HepG2 (cell line): ENCODE results near the gene DSCAM. TPM values are rescaled to one million over a fixed set of nuclear protein-coding genes. Genes with fewer than 3 reads are reported as not detected.

Source experiments
- ATAC-seq: fragments of 200-7000 bp; cut with Tn5 transposase; 3 replicates; pipeline ENCODE4 v1.9.1; 2020; ENCODE audit warnings: mild to moderate bottlenecking, moderate library complexity
- BruUV-seq: library from RNA; stranded (reverse); fragments of 400-500 nt; replicated peaks from 2 replicates; lab custom pipeline; 2021; lab: Mats Ljungman, UMichigan
- CTCF ChIA-PET: fragments of 300-600 bp; formaldehyde crosslinking; extraction: SDS; loops from one replicate; lab custom pipeline; 2021; ENCODE audit warnings: low total read pairs, inconsistent platforms, low intra/inter-chr PET ratio; lab: Yijun Ruan, JAX
- POLR2A ChIA-PET: fragments of 350-600 bp; sonication (Branson Sonifier 250); formaldehyde crosslinking; loops from one replicate; lab custom pipeline; 2020; ENCODE audit warnings: antibody characterized with exemption, inconsistent platforms; lab: Yijun Ruan, JAX
- DNase-seq: peaks from one replicate; pipeline ENCODE4 v3.0.0-alpha.2; 2015; ENCODE audit warnings: low spot score
- FAIRE-seq: peaks from 3 replicates; lab custom pipeline; 2011; peaks lifted over from hg19 to GRCh38; lab: Jason Lieb, UNC
- H2AFZ ChIP-seq: one replicate; pipeline ENCODE4 v1.6.1; 2011; ENCODE audit warnings: low read length, inconsistent platforms
- H3K27ac ChIP-seq: fragments of 300-600 bp; 3 replicates; pipeline ENCODE4 v1.8.0; 2011; ENCODE audit warnings: mixed run types, mild to moderate bottlenecking, mixed read lengths, low read length, inconsistent platforms; ENCODE audit not compliant: insufficient read depth; ENCODE audit errors: extremely low read length
- H3K27me3 ChIP-seq, 2 experiments: fragments of 200-600 bp in 1 of 2; 2 replicates in 1 of 2; 3 replicates in 1 of 2; pipeline versions ENCODE4 v1.6.0 to v1.8.0; 2011; ENCODE audit warnings: low read length in 2 of 2, mild to moderate bottlenecking in 2 of 2, moderate library complexity in 2 of 2, inconsistent platforms in 1 of 2; ENCODE audit not compliant: insufficient read depth in 2 of 2, control insufficient read depth in 1 of 2
- H3K36me3 ChIP-seq, 2 experiments: fragments of 200-600 bp in 1 of 2; replicated peaks in 1 of 2; 2 replicates in 1 of 2; 3 replicates in 1 of 2; pipeline versions ENCODE4 v1.5.1 to v1.8.0; 2011; ENCODE audit warnings: low read length in 2 of 2, inconsistent platforms in 1 of 2; ENCODE audit not compliant: insufficient read depth in 2 of 2, control insufficient read depth in 1 of 2
- H3K4me1 ChIP-seq: 2 replicates; pipeline ENCODE4 v1.5.1; 2012; ENCODE audit warnings: low read length, inconsistent platforms; ENCODE audit not compliant: insufficient read depth
- H3K4me2 ChIP-seq: 2 replicates; pipeline ENCODE4 v1.6.0; 2011; ENCODE audit warnings: low read depth, low read length, inconsistent platforms
- H3K4me3 ChIP-seq, 3 experiments: fragments of 200-600 bp in 1 of 3; sonication (generic), shearing (Covaris generic) in 1 of 3; replicated peaks in 1 of 3; 2 replicates each; pipeline ENCODE4 v1.5.1; 2011 to 2016; ENCODE audit warnings: low read length in 3 of 3, inconsistent platforms in 2 of 3, low read depth in 2 of 3, mild to moderate bottlenecking in 2 of 3, control low read depth in 1 of 3, mixed read lengths in 1 of 3; ENCODE audit not compliant: insufficient read depth in 1 of 3
- H3K79me2 ChIP-seq: one replicate; pipeline ENCODE4 v1.6.1; 2011; ENCODE audit warnings: low read length, inconsistent platforms; ENCODE audit not compliant: insufficient read depth
- H3K9ac ChIP-seq: 2 replicates; pipeline ENCODE4 v1.6.0; 2011; ENCODE audit warnings: mild to moderate bottlenecking, low read depth, low read length, inconsistent platforms; ENCODE audit not compliant: insufficient read depth
- H3K9me3 ChIP-seq: 2 replicates; pipeline ENCODE4 v1.5.1; 2012; ENCODE audit warnings: mild to moderate bottlenecking, low read length
- H4K20me1 ChIP-seq: 2 replicates; pipeline ENCODE4 v1.6.0; 2011; ENCODE audit warnings: inconsistent platforms, mild to moderate bottlenecking, low read length, moderate library complexity; ENCODE audit not compliant: insufficient read depth
- FOXA1 ChIP-seq, 2 experiments: fragments of 450-650 bp in 1 of 2; sonication (generic) in 1 of 2; formaldehyde crosslinking in 1 of 2; IDR thresholded peaks; 2 replicates each; pipeline versions ENCODE4 v1.4.0 to v1.6.1; 2016 to 2020; ENCODE audit warnings: missing genetic modification reagents in 1 of 2
- HMGXB3 ChIP-seq: sonication (generic); formaldehyde crosslinking; IDR thresholded peaks from 2 replicates; pipeline ENCODE4 v1.4.0; 2020; ENCODE audit warnings: missing genetic modification reagents, borderline replicate concordance
- POLR2A ChIP-seq, 2 experiments: IDR thresholded peaks; 2 replicates each; pipeline ENCODE4 v1.6.1; 2011; ENCODE audit warnings: low read depth in 2 of 2, low read length in 2 of 2, mild to moderate bottlenecking in 1 of 2, moderate library complexity in 1 of 2; ENCODE audit not compliant: insufficient read depth in 1 of 2
- SRSF4 ChIP-seq: fragments of 200-400 bp; formaldehyde crosslinking; IDR thresholded peaks from one replicate; pipeline ENCODE4 v1.6.1; 2018; ENCODE audit warnings: mild to moderate bottlenecking, low read depth, low read length, moderate library complexity; ENCODE audit not compliant: poor library complexity, severe bottlenecking
- ZBTB1 ChIP-seq: sonication (generic); formaldehyde crosslinking; IDR thresholded peaks from 2 replicates; pipeline ENCODE4 v1.4.0; 2020; ENCODE audit warnings: missing genetic modification reagents, borderline replicate concordance
- WGBS: methylation state at CpG from one replicate; pipeline ENCODE4 v1.1.6; 2017; ENCODE audit warnings: low lambda C conversion rate; 5-methylcytosine and 5-hydroxymethylcytosine counted together
- in situ Hi-C: cut with HindIII; loops from 2 replicates; pipeline ENCODE4 v1.10.0; 2017; ENCODE audit warnings: low pct_unique_long_range_greater_than_20kb; ENCODE audit not compliant: extremely low pct_ligation_motif_present
- intact Hi-C: fragments of 100-400 bp; cut with micrococcal nuclease; formaldehyde crosslinking; loops from one replicate; pipeline ENCODE4 v1.10.0; 2022; ENCODE audit not compliant: unreplicated experiment
- polyA plus RNA-seq, 8 experiments: library from polyadenylated mRNA; depleted of rRNA in 3 of 8; stranded (reverse) in 7 of 8; unstranded in 1 of 8; fragments of >200 nt; fragmentation: Illumina TruSeq in 4 of 8; extraction: Trizol in 4 of 8; gene quantifications; 2 replicates each; pipeline versions ENCODE4 v1.2.1 to v1.2.3, GENCODE V29; 2011 to 2016; ENCODE audit warnings: low read depth in 4 of 8, missing spikeins in 1 of 8, mixed read lengths in 1 of 8; ENCODE audit not compliant: insufficient read depth in 1 of 8
- total RNA-seq, 5 experiments: library from RNA; depleted of rRNA; stranded (reverse); fragments of >200 nt; fragmentation: Illumina TruSeq; extraction: Trizol; gene quantifications; 2 replicates each; pipeline ENCODE4 v1.2.3, GENCODE V29; 2016; ENCODE audit warnings: low read depth in 1 of 5
- TF ChIP-seq, protein P1 (sequence below): sonication (generic); formaldehyde crosslinking; IDR thresholded peaks from 2 replicates; pipeline ENCODE4 v1.8.1; 2023; ENCODE audit warnings: missing genetic modification reagents, mild to moderate bottlenecking, borderline replicate concordance
- TF ChIP-seq, protein P2 (sequence below): sonication (generic); formaldehyde crosslinking; IDR thresholded peaks from 2 replicates; pipeline ENCODE4 v1.4.0; 2020; ENCODE audit warnings: missing genetic modification reagents, borderline replicate concordance
- TF ChIP-seq, protein P3 (sequence below): sonication (generic); formaldehyde crosslinking; IDR thresholded peaks from 2 replicates; pipeline ENCODE4 v1.5.0; 2020; ENCODE audit warnings: missing genetic modification reagents, mild to moderate bottlenecking, borderline replicate concordance

Gene DSCAM
- total and polyA plus RNA-seq, 2 of the 13 experiments (the other 11 are each of a cell fraction or from before 2014, with no cell fraction given) = not detected

GRCh38 chr21:40057331-40057730 is 789.6 kb downstream of the DSCAM start:
- POLR2A ChIA-PET = no interaction called here
- no peak for FAIRE-seq
- no peak overlapping the region for H3K4me2 ChIP-seq
- BruUV-seq = no TSS peak
- H3K27ac ChIP-seq = no peak overlapping the region
- H3K9ac ChIP-seq = no peak overlapping the region
- no peak for DNase-seq
- no peak for ATAC-seq
- TF ChIP-seq, protein P1, sequence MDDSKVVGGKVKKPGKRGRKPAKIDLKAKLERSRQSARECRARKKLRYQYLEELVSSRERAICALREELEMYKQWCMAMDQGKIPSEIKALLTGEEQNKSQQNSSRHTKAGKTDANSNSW (CRISPR knock-in tag) = no peak
- TF ChIP-seq, protein P2, sequence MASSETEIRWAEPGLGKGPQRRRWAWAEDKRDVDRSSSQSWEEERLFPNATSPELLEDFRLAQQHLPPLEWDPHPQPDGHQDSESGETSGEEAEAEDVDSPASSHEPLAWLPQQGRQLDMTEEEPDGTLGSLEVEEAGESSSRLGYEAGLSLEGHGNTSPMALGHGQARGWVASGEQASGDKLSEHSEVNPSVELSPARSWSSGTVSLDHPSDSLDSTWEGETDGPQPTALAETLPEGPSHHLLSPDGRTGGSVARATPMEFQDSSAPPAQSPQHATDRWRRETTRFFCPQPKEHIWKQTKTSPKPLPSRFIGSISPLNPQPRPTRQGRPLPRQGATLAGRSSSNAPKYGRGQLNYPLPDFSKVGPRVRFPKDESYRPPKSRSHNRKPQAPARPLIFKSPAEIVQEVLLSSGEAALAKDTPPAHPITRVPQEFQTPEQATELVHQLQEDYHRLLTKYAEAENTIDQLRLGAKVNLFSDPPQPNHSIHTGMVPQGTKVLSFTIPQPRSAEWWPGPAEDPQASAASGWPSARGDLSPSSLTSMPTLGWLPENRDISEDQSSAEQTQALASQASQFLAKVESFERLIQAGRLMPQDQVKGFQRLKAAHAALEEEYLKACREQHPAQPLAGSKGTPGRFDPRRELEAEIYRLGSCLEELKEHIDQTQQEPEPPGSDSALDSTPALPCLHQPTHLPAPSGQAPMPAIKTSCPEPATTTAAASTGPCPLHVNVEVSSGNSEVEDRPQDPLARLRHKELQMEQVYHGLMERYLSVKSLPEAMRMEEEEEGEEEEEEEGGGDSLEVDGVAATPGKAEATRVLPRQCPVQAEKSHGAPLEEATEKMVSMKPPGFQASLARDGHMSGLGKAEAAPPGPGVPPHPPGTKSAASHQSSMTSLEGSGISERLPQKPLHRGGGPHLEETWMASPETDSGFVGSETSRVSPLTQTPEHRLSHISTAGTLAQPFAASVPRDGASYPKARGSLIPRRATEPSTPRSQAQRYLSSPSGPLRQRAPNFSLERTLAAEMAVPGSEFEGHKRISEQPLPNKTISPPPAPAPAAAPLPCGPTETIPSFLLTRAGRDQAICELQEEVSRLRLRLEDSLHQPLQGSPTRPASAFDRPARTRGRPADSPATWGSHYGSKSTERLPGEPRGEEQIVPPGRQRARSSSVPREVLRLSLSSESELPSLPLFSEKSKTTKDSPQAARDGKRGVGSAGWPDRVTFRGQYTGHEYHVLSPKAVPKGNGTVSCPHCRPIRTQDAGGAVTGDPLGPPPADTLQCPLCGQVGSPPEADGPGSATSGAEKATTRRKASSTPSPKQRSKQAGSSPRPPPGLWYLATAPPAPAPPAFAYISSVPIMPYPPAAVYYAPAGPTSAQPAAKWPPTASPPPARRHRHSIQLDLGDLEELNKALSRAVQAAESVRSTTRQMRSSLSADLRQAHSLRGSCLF (CRISPR knock-in tag) = no peak
- TF ChIP-seq FOXA1 (IDR thresholded peaks at IDR 0.05) (no peak), FOXA1 (CRISPR knock-in tag; IDR thresholded peaks at IDR 0.05) (no peak), POLR2A (IDR thresholded peaks at IDR 0.05; ENCODE audit: insufficient read depth in 1 of 2, low read depth in 2 of 2, low read length in 2 of 2) (no peak), HMGXB3 (CRISPR knock-in tag) (no peak), ZBTB1 (CRISPR knock-in tag) (no peak), SRSF4 (no peak)
- TF ChIP-seq, protein P3, sequence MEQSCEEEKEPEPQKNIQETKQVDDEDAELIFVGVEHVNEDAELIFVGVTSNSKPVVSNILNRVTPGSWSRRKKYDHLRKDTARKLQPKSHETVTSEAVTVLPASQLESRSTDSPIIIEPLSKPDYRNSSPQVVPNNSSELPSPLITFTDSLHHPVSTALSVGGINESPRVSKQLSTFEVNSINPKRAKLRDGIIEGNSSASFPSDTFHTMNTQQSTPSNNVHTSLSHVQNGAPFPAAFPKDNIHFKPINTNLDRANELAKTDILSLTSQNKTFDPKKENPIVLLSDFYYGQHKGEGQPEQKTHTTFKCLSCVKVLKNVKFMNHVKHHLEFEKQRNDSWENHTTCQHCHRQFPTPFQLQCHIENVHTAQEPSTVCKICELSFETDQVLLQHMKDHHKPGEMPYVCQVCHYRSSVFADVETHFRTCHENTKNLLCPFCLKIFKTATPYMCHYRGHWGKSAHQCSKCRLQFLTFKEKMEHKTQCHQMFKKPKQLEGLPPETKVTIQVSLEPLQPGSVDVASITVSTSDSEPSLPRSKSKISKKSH (CRISPR knock-in tag) = no peak
- H3K79me2 ChIP-seq = no peaks in the 10 kb centered on the region
- H2AFZ ChIP-seq = no peak overlapping the region
- no peaks in the 10 kb centered on the region; a peak in 1 of 5 replicates for H3K27me3 ChIP-seq
- H4K20me1 ChIP-seq = no peaks in the 10 kb centered on the region
- H3K4me1 ChIP-seq = no peaks in the 10 kb centered on the region
- in situ Hi-C loops (no loop called here), intact Hi-C loops (no loop called here)
- no peaks in the 10 kb centered on the region for H3K36me3 ChIP-seq
- H3K9me3 ChIP-seq = peaks cover 87% of the 10 kb centered on the region
- no peak overlapping the region for H3K4me3 ChIP-seq
- 26% methylated on average over 4 of the region's 5 CpGs for WGBS
- CTCF ChIA-PET = no interaction called here
